Measurements from ENCODE around the gene PRKCA. TPM values are rescaled to one million over a fixed set of nuclear protein-coding genes. Genes with fewer than 3 reads are reported as not detected.

The PRKCA gene
- total RNA-seq, 4 donors from 2014 or later, result 9.0 to 76.1 (median 15.1) TPM

DNA sequence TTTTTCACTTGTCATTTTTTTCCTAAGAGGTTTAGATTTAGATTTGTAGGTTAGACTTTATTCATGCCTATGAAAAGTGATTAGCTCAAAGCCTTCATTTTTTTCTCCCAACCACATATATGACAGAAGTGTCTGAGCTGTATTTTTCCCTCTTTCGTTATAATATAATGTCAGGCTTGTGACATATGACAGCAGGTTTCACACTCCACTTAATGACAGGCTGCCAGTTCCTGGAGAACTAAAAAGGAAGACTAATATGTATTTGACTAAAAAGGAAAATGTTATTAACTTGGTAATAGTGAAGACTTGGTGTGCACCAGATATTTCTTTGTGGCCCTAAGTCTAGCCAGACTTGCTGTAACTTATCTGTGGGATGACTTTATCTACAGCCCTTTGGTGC lies 331.8 kb downstream of the PRKCA start:
- intact Hi-C loops (cut with DNase I; ENCODE audit: low total_unique reads), result no loop called here
- DNase-seq, result no peak
- H3K9me3 ChIP-seq, result no peaks in the 10 kb centered on the region
- no peaks in the 10 kb centered on the region for H3K27me3 ChIP-seq
- no peak overlapping the region for H3K4me3 ChIP-seq
- TF ChIP-seq, protein P1, sequence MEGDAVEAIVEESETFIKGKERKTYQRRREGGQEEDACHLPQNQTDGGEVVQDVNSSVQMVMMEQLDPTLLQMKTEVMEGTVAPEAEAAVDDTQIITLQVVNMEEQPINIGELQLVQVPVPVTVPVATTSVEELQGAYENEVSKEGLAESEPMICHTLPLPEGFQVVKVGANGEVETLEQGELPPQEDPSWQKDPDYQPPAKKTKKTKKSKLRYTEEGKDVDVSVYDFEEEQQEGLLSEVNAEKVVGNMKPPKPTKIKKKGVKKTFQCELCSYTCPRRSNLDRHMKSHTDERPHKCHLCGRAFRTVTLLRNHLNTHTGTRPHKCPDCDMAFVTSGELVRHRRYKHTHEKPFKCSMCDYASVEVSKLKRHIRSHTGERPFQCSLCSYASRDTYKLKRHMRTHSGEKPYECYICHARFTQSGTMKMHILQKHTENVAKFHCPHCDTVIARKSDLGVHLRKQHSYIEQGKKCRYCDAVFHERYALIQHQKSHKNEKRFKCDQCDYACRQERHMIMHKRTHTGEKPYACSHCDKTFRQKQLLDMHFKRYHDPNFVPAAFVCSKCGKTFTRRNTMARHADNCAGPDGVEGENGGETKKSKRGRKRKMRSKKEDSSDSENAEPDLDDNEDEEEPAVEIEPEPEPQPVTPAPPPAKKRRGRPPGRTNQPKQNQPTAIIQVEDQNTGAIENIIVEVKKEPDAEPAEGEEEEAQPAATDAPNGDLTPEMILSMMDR (IDR thresholded peaks at IDR 0.05), result no peak
- TF ChIP-seq POLR2A (IDR thresholded peaks at IDR 0.05), result no peak
- no peaks in the 10 kb centered on the region for H3K36me3 ChIP-seq
- peak overlapping the region in 1 of 2 donors; percentile 62 for H3K27ac ChIP-seq
- no peaks in the 10 kb centered on the region for H3K4me1 ChIP-seq

DNA sequence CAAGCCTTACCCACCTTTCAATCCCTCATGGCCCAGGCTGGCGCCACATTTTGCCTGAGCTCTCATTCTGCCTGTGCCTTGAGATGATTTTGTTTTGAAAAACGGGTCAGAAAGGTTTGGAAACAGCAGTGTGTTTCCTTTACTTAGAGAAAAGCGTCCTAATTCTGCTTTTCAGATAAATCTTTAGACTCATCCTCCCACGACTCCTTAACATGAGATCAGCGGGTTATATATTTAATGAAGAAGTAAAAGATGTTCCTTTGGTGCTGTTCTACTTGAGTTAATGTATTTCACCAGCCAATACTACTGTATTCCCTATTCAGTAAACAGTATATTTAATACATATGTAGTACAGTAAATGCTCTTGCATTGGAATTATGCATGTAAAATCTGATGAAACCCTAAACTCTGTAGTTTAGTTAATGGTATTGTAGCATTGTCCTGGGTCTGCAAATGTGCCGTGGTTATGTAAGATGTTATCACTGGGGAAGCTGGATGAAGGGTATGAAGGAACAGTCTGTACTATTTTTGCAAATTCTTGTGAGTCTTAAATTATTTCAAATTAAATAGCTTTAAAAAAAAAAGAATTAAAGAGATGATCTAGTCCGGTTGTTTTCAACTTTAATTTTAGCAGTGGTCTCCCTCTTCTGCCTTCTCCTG lies 333.1 kb downstream of the PRKCA start:
- H3K4me1 ChIP-seq, result no peaks in the 10 kb centered on the region
- H3K27me3 ChIP-seq, result no peaks in the 10 kb centered on the region
- DNase-seq, result no peak
- intact Hi-C loops (cut with DNase I; ENCODE audit: low total_unique reads), result no loop called here
- TF ChIP-seq, protein P1 (IDR thresholded peaks at IDR 0.05), result no peak
- TF ChIP-seq POLR2A (IDR thresholded peaks at IDR 0.05), result no peak
- H3K9me3 ChIP-seq, result no peaks in the 10 kb centered on the region
- H3K4me3 ChIP-seq, result no peak overlapping the region
- H3K36me3 ChIP-seq, result no peaks in the 10 kb centered on the region
- peak overlapping the region; percentile 62 to 72 for H3K27ac ChIP-seq

DNA sequence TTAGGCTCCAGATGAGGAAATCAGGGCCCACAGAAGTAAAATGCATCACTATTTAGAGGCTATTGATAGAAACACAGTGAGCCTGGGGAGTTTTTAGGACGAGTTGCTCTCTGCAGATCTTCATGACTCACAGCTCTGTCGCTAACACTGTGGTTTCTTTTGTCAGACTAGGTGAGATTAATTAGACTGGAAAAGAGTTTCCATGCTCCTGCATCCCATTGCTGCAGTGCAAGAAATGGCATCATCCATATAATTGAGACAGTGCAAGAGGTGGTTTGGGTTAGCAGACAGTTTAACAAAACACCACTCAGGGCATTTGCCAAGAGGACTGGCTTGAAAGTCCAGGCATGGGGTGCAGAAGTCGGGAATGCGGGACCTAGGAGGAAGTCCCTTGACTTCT lies 333.7 kb downstream of the PRKCA start:
- no peaks in the 10 kb centered on the region for H3K4me1 ChIP-seq
- TF ChIP-seq, protein P1 (IDR thresholded peaks at IDR 0.05), result no peak
- TF ChIP-seq POLR2A (IDR thresholded peaks at IDR 0.05), result no peak
- H3K9me3 ChIP-seq, result no peaks in the 10 kb centered on the region
- H3K36me3 ChIP-seq, result no peaks in the 10 kb centered on the region
- intact Hi-C loops (cut with DNase I; ENCODE audit: low total_unique reads), result no loop called here
- peak overlapping the region; percentile 39 to 72 for H3K27ac ChIP-seq
- DNase-seq, result no peak
- no peak overlapping the region for H3K4me3 ChIP-seq
- no peaks in the 10 kb centered on the region for H3K27me3 ChIP-seq

DNA sequence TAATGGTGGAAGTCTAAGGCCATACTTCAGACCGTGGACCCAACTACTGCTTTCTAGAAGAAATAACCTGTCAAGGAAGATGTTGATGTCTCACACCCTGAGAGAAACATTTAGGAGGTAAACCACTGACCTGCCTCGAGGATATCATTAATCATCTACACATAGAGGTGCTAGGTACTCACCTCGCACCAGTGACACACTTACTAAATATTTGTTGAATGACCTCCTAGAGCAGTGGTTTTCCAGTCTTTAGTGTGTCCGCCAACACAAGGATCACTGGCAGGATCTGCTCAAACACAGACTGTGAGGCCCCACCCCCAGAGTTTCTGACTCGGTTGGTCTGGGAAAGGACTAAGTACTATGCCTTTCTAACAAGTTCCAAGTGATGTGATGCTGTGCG lies 335.1 kb downstream of the PRKCA start:
- H3K4me3 ChIP-seq, result no peak overlapping the region
- no peaks in the 10 kb centered on the region for H3K4me1 ChIP-seq
- no peak for DNase-seq
- H3K27ac ChIP-seq, result no peak overlapping the region
- intact Hi-C loops (cut with DNase I; ENCODE audit: low total_unique reads), result no loop called here
- H3K27me3 ChIP-seq, result no peaks in the 10 kb centered on the region
- no peaks in the 10 kb centered on the region for H3K36me3 ChIP-seq
- TF ChIP-seq, protein P1 (IDR thresholded peaks at IDR 0.05), result no peak
- no peak for TF ChIP-seq POLR2A (IDR thresholded peaks at IDR 0.05)
- no peaks in the 10 kb centered on the region for H3K9me3 ChIP-seq

DNA sequence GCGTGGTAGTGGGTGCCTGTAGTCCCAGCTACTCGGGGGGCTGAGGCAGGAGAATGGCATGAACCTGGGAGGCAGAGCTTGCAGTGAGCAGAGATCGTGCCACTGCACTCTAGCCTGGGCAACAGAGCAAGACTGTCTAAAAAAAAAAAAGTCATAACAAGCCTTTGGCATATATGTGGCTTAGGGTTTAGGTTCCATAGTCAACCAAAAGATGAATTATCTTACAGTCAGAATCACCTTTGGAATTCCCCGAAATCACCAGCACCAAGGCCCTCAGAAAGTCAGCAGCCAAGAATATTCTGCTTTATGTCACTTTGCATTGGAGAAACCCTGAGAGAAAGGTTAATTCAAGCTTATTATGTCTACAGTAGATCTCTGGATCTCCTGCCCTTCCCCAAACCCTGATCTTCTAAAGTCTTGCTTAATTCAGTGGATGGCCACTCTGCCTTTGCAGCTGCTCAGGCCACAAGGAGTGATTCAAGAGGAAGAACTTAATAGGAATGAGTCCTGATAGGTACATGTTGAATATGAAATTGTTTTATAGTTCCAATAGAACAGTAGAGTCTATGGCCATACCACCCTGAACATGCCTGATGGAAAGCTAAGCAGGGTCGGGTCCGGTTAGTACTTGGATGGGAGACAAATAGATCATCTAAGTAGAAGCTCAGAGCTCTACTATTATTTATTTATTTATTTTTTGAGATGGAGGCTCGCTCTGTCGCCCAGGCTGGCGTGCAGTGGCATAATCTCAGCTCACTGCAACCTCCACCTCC lies 336.5 kb downstream of the PRKCA start:
- intact Hi-C loops (cut with DNase I; ENCODE audit: low total_unique reads), result no loop called here
- Histone ChIP-seq H3K4me3 (no peak overlapping the region), H3K4me1 (no peaks in the 10 kb centered on the region), H3K9me3 (no peaks in the 10 kb centered on the region), H3K27ac (no peak overlapping the region), H3K36me3 (no peaks in the 10 kb centered on the region), H3K27me3 (no peaks in the 10 kb centered on the region)
- TF ChIP-seq, protein P1 (IDR thresholded peaks at IDR 0.05), result no peak
- TF ChIP-seq POLR2A (IDR thresholded peaks at IDR 0.05), result no peak
- no peak for DNase-seq

Measured in uterus (tissue), 4 donors.